WERI-Rb-1 (cell line): ENCODE measurements around the gene PRKAG3.

Experiments used
- DNase-seq: peaks from one replicate; pipeline ENCODE4 v3.0.0-alpha.2; 2020
- H3K27ac ChIP-seq: fragments of 250-450 bp; sonication (Bioruptor Pico); 2 replicates; pipeline ENCODE4 v1.5.1; 2020; ENCODE audit warnings: mild to moderate bottlenecking, moderate library complexity
- H3K27me3 ChIP-seq: fragments of 250-450 bp; sonication (Bioruptor Pico); 2 replicates; pipeline ENCODE4 v1.5.1; 2021; ENCODE audit warnings: mild to moderate bottlenecking, low read depth, moderate library complexity; ENCODE audit not compliant: insufficient read depth, severe bottlenecking
- H3K36me3 ChIP-seq: fragments of 250-450 bp; sonication (Bioruptor Pico); 2 replicates; pipeline ENCODE4 v1.5.1; 2020; ENCODE audit warnings: mild to moderate bottlenecking, moderate library complexity
- H3K4me3 ChIP-seq: 2 replicates; pipeline ENCODE4 v1.5.1; 2011; ENCODE audit warnings: low read depth, mild to moderate bottlenecking, control low read depth, low read length
- H3K9me3 ChIP-seq: fragments of 250-450 bp; sonication (Bioruptor Pico); 2 replicates; pipeline ENCODE4 v1.5.1; 2021; ENCODE audit warnings: mild to moderate bottlenecking, moderate library complexity; ENCODE audit not compliant: severe bottlenecking
- CTCF ChIP-seq: IDR thresholded peaks from 2 replicates; pipeline ENCODE4 v1.5.1; 2011; ENCODE audit warnings: low read depth, mild to moderate bottlenecking, control low read depth, inconsistent platforms, low read length

PRKAG3 gene

GRCh38 chr2:218839430-218839829, 7.8 kb upstream of the PRKAG3 start:
- no peak overlapping the region for H3K4me3 ChIP-seq
- H3K9me3 ChIP-seq, result peaks cover 7% of the 10 kb centered on the region
- no peaks in the 10 kb centered on the region for H3K36me3 ChIP-seq
- H3K27me3 ChIP-seq, result no peaks in the 10 kb centered on the region
- H3K27ac ChIP-seq, result no peak overlapping the region
- no peak for TF ChIP-seq CTCF
- DNase-seq, result no peak

- H3K36me3 ChIP-seq, result no peaks in the 10 kb centered on the region
- H3K27me3 ChIP-seq, result no peaks in the 10 kb centered on the region
- no peak for TF ChIP-seq CTCF
- no peak for DNase-seq
- no peak overlapping the region for H3K4me3 ChIP-seq
- peaks cover 4% of the 10 kb centered on the region for H3K9me3 ChIP-seq
- no peak overlapping the region for H3K27ac ChIP-seq
Observed at GRCh38 chr2:218837495-218837894, 5.9 kb upstream of the PRKAG3 start.

GRCh38 chr2:218834685-218835084, 3.1 kb upstream of the PRKAG3 start:
- peaks cover 4% of the 10 kb centered on the region for H3K9me3 ChIP-seq
- H3K36me3 ChIP-seq, result no peaks in the 10 kb centered on the region
- no peak overlapping the region for H3K4me3 ChIP-seq
- no peak for TF ChIP-seq CTCF
- DNase-seq, result no peak
- H3K27ac ChIP-seq, result no peak overlapping the region
- H3K27me3 ChIP-seq, result no peaks in the 10 kb centered on the region

- Histone ChIP-seq H3K36me3 (no peaks in the 10 kb centered on the region), H3K4me3 (no peak overlapping the region), H3K27ac (no peak overlapping the region), H3K9me3 (peaks cover 4% of the 10 kb centered on the region), H3K27me3 (no peaks in the 10 kb centered on the region)
- no peak for DNase-seq
- TF ChIP-seq CTCF, result no peak
Observed at GRCh38 chr2:218833023-218833609, 1.5 kb upstream of the PRKAG3 start.

- H3K27me3 ChIP-seq, result no peaks in the 10 kb centered on the region
Observed at GRCh38 chr2:218832520-218832919, 917 bp upstream of the PRKAG3 start.

More at GRCh38 chr2:218832520-218832919, 917 bp upstream of the PRKAG3 start:
- TF ChIP-seq CTCF, result no peak
- DNase-seq, result no peak
- H3K4me3 ChIP-seq, result no peak overlapping the region
- H3K36me3 ChIP-seq, result no peaks in the 10 kb centered on the region
- no peak overlapping the region for H3K27ac ChIP-seq
- peaks cover 1% of the 10 kb centered on the region for H3K9me3 ChIP-seq
